Panc1 (cell line): ENCODE results near the gene PSORS1C2.

ENCODE experiments used
- POLR2AphosphoS5 ChIP-seq: IDR thresholded peaks from 2 replicates; pipeline ENCODE4 v1.6.1; 2012; ENCODE audit warnings: mild to moderate bottlenecking, low read depth, low read length, moderate library complexity
- REST ChIP-seq, 2 experiments: IDR thresholded peaks; 2 replicates each; pipeline ENCODE4 v1.6.1; 2011 to 2012; ENCODE audit warnings: low read depth in 2 of 2, control low read depth in 1 of 2, low read length in 1 of 2, mild to moderate bottlenecking in 1 of 2, moderate library complexity in 1 of 2; ENCODE audit not compliant: insufficient read depth in 1 of 2
- SIN3A ChIP-seq: IDR thresholded peaks from 2 replicates; pipeline ENCODE4 v1.6.1; 2012; ENCODE audit warnings: low read depth, mild to moderate bottlenecking, low read length, moderate library complexity, borderline replicate concordance; ENCODE audit not compliant: insufficient read depth
- TCF7L2 ChIP-seq: IDR thresholded peaks from 2 replicates; pipeline ENCODE4 v1.6.1; 2011; ENCODE audit warnings: mild to moderate bottlenecking, low read depth, low read length, inconsistent platforms
- TF ChIP-seq, protein P1 (sequence below): fragments of 450-650 bp; IDR thresholded peaks from 2 replicates; pipeline ENCODE4 v1.5.1; 2017; ENCODE audit warnings: mild to moderate bottlenecking

- TF ChIP-seq REST (IDR thresholded peaks at IDR 0.05; ENCODE audit: insufficient read depth in 1 of 2, low read depth in 2 of 2, low read length in 1 of 2) (no peak), TCF7L2 (no peak), SIN3A (no peak), POLR2AphosphoS5 (no peak)
- TF ChIP-seq, protein P1, sequence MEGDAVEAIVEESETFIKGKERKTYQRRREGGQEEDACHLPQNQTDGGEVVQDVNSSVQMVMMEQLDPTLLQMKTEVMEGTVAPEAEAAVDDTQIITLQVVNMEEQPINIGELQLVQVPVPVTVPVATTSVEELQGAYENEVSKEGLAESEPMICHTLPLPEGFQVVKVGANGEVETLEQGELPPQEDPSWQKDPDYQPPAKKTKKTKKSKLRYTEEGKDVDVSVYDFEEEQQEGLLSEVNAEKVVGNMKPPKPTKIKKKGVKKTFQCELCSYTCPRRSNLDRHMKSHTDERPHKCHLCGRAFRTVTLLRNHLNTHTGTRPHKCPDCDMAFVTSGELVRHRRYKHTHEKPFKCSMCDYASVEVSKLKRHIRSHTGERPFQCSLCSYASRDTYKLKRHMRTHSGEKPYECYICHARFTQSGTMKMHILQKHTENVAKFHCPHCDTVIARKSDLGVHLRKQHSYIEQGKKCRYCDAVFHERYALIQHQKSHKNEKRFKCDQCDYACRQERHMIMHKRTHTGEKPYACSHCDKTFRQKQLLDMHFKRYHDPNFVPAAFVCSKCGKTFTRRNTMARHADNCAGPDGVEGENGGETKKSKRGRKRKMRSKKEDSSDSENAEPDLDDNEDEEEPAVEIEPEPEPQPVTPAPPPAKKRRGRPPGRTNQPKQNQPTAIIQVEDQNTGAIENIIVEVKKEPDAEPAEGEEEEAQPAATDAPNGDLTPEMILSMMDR: no peak
These were observed 1.8 kb upstream of the PSORS1C2 start for GRCh38 chr6:31140643-31141042.
